ENCODE results near the gene TMEM53. TPM values are rescaled to one million over a fixed set of nuclear protein-coding genes. Genes with fewer than 3 reads are reported as not detected.

Gene TMEM53
- total RNA-seq, 2 donors from 2014 or later: 10.2 to 10.8 TPM

GRCh38 chr1:44679468-44679867 is 5.2 kb upstream of the TMEM53 start:
- TF ChIP-seq, protein P1, sequence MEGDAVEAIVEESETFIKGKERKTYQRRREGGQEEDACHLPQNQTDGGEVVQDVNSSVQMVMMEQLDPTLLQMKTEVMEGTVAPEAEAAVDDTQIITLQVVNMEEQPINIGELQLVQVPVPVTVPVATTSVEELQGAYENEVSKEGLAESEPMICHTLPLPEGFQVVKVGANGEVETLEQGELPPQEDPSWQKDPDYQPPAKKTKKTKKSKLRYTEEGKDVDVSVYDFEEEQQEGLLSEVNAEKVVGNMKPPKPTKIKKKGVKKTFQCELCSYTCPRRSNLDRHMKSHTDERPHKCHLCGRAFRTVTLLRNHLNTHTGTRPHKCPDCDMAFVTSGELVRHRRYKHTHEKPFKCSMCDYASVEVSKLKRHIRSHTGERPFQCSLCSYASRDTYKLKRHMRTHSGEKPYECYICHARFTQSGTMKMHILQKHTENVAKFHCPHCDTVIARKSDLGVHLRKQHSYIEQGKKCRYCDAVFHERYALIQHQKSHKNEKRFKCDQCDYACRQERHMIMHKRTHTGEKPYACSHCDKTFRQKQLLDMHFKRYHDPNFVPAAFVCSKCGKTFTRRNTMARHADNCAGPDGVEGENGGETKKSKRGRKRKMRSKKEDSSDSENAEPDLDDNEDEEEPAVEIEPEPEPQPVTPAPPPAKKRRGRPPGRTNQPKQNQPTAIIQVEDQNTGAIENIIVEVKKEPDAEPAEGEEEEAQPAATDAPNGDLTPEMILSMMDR (conservative IDR thresholded peaks at IDR 0.05): no peak
- no peak overlapping the region for H3K27ac Mint-ChIP-seq
- H3K4me3 Mint-ChIP-seq: no peak overlapping the region
- H3K27ac ChIP-seq (ENCODE audit: low read depth, low read length): no peak overlapping the region
- H3K4me3 ChIP-seq (ENCODE audit: low read length): no peak overlapping the region
- H3K9ac ChIP-seq (ENCODE audit: extremely low read depth, low read length, poor library complexity, severe bottlenecking): no peak overlapping the region
- H3K9me3 Mint-ChIP-seq: peaks cover 2% of the 10 kb centered on the region
- H3K9me3 ChIP-seq (ENCODE audit: control insufficient read depth, low read length): no peaks in the 10 kb centered on the region
- H3K27me3 Mint-ChIP-seq (ENCODE audit: insufficient read depth): no peaks in the 10 kb centered on the region
- no peaks in the 10 kb centered on the region for H3K27me3 ChIP-seq (ENCODE audit: control insufficient read depth, insufficient read depth, low read length, poor library complexity, severe bottlenecking)
- H3K36me3 Mint-ChIP-seq (ENCODE audit: low read depth): peaks cover 15% of the 10 kb centered on the region
- DNase-seq: no peak
- peaks cover 17% of the 10 kb centered on the region for H3K4me1 Mint-ChIP-seq
- 92 to 100% methylated on average over 2 to 5 of the region's 5 CpGs for WGBS, 2 experiments (ENCODE audit: insufficient coverage in 1 of 2, insufficient read length in 1 of 2)
- H3K36me3 ChIP-seq (ENCODE audit: control insufficient read depth, insufficient read depth, low read length): no peaks in the 10 kb centered on the region
- H3K4me1 ChIP-seq (ENCODE audit: control insufficient read depth, insufficient read depth, low read length): no peaks in the 10 kb centered on the region

DNA sequence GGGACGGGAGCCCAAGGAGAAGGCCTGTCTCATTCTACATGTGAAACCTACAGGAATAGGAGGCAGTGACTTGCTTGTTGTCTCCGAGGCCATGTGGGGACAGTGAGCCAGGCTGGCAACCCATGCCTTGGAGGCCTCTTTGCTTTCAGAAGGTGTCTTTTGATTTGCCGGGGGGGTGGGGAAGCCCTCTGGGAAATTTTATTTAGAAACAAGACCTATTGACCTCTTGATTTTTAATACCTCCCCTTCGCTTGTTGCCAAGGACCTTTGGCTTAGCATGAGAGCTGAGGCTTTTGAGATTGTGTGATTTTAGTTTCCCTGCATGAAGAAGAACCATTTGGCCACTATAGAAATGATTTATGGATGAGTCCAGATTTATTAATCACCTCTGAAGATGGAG is 4.3 kb upstream of the TMEM53 start:
- H3K27me3 Mint-ChIP-seq (ENCODE audit: insufficient read depth): no peaks in the 10 kb centered on the region
- Histone ChIP-seq H3K4me3 (ENCODE audit: low read length) (no peak overlapping the region), H3K4me1 (ENCODE audit: control insufficient read depth, insufficient read depth, low read length) (no peaks in the 10 kb centered on the region), H3K9ac (ENCODE audit: extremely low read depth, low read length, poor library complexity, severe bottlenecking) (no peak overlapping the region), H3K27ac (ENCODE audit: low read depth, low read length) (no peak overlapping the region), H3K9me3 (ENCODE audit: control insufficient read depth, low read length) (no peaks in the 10 kb centered on the region), H3K36me3 (ENCODE audit: control insufficient read depth, insufficient read depth, low read length) (no peaks in the 10 kb centered on the region), H3K27me3 (ENCODE audit: control insufficient read depth, insufficient read depth, low read length, poor library complexity, severe bottlenecking) (no peaks in the 10 kb centered on the region)
- peaks cover 15% of the 10 kb centered on the region for H3K36me3 Mint-ChIP-seq (ENCODE audit: low read depth)
- H3K4me1 Mint-ChIP-seq: peaks cover 17% of the 10 kb centered on the region
- peaks cover 2% of the 10 kb centered on the region for H3K9me3 Mint-ChIP-seq
- no peak overlapping the region for H3K27ac Mint-ChIP-seq
- TF ChIP-seq, protein P1 (conservative IDR thresholded peaks at IDR 0.05): no peak
- no peak for DNase-seq
- H3K4me3 Mint-ChIP-seq: no peak overlapping the region
- WGBS, 2 experiments (ENCODE audit: insufficient coverage in 1 of 2, insufficient read length in 1 of 2): 94 to 100% methylated on average over 1 to 4 of the region's 4 CpGs

- 91 to 92% methylated on average over 2 of the region's 2 CpGs for WGBS, 2 experiments (ENCODE audit: insufficient coverage in 1 of 2, insufficient read length in 1 of 2)
- H3K9me3 Mint-ChIP-seq: peaks cover 2% of the 10 kb centered on the region
- no peaks in the 10 kb centered on the region for H3K36me3 ChIP-seq (ENCODE audit: control insufficient read depth, insufficient read depth, low read length)
Measured at GRCh38 chr1:44678120-44678519, 3.8 kb upstream of the TMEM53 start.

More at GRCh38 chr1:44678120-44678519, 3.8 kb upstream of the TMEM53 start:
- Mint-ChIP-seq H3K4me1 (peaks cover 21% of the 10 kb centered on the region), H3K4me3 (no peak overlapping the region), H3K36me3 (ENCODE audit: low read depth) (peaks cover 11% of the 10 kb centered on the region), H3K27me3 (ENCODE audit: insufficient read depth) (no peaks in the 10 kb centered on the region), H3K27ac (no peak overlapping the region)
- Histone ChIP-seq H3K27me3 (ENCODE audit: control insufficient read depth, insufficient read depth, low read length, poor library complexity, severe bottlenecking) (no peaks in the 10 kb centered on the region), H3K9me3 (ENCODE audit: control insufficient read depth, low read length) (no peaks in the 10 kb centered on the region), H3K4me3 (ENCODE audit: low read length) (no peak overlapping the region), H3K4me1 (ENCODE audit: control insufficient read depth, insufficient read depth, low read length) (no peaks in the 10 kb centered on the region), H3K27ac (ENCODE audit: low read depth, low read length) (no peak overlapping the region), H3K9ac (ENCODE audit: extremely low read depth, low read length, poor library complexity, severe bottlenecking) (no peak overlapping the region)
- DNase-seq: no peak
- TF ChIP-seq, protein P1 (conservative IDR thresholded peaks at IDR 0.05): no peak
